Measurements from ENCODE around the gene HECW1. TPM values are rescaled to one million over a fixed set of nuclear protein-coding genes. Genes with fewer than 3 reads are reported as not detected.
A peak's percentile ranks its signal among the peaks of the same experiment; 100 is the strongest.

The HECW1 gene
- total RNA-seq, 1 donor from 2014 or later, result 0.11 TPM

DNA sequence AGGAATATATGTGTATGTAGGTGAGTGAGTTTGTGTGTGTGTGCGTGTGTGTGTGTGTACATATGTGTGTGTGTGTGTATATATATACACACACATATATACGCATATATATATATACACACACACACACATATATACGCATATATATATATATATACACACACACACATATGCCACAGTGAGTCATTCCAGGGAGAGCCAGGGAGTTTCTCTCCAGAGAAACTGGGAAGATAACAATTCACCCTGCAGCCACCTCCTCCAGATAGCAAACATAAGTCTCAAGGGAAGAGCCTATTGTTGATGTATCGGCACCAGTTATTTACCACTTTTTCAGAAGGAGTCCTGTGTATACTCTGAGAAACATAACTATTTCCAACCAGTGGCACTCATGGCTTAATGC lies 368.1 kb downstream of the HECW1 start:
- no peaks in the 10 kb centered on the region for H3K9me3 ChIP-seq (ENCODE audit: low read depth)
- no peak overlapping the region for H3K9ac ChIP-seq
- H2AFZ ChIP-seq (replicated peaks), result no peak overlapping the region
- no peaks in the 10 kb centered on the region for H3K27me3 ChIP-seq
- H3K79me2 ChIP-seq (ENCODE audit: low read depth), result no peaks in the 10 kb centered on the region
- Mint-ChIP-seq H3K9me3 (peaks cover 14% of the 10 kb centered on the region), H3K27me3 (ENCODE audit: insufficient read depth, low read depth) (peaks cover 3% of the 10 kb centered on the region), H3K4me1 (peaks cover 6% of the 10 kb centered on the region), H3K27ac (no peak overlapping the region), H3K4me3 (no peak overlapping the region), H3K36me3 (no peaks in the 10 kb centered on the region)
- no peaks in the 10 kb centered on the region for H3F3A ChIP-seq (ENCODE audit: low read depth)
- TF ChIP-seq EZH2 (IDR thresholded peaks at IDR 0.05) (no peak), EZH2phosphoT487 (IDR thresholded peaks at IDR 0.05) (no peak)
- TF ChIP-seq, protein P1, sequence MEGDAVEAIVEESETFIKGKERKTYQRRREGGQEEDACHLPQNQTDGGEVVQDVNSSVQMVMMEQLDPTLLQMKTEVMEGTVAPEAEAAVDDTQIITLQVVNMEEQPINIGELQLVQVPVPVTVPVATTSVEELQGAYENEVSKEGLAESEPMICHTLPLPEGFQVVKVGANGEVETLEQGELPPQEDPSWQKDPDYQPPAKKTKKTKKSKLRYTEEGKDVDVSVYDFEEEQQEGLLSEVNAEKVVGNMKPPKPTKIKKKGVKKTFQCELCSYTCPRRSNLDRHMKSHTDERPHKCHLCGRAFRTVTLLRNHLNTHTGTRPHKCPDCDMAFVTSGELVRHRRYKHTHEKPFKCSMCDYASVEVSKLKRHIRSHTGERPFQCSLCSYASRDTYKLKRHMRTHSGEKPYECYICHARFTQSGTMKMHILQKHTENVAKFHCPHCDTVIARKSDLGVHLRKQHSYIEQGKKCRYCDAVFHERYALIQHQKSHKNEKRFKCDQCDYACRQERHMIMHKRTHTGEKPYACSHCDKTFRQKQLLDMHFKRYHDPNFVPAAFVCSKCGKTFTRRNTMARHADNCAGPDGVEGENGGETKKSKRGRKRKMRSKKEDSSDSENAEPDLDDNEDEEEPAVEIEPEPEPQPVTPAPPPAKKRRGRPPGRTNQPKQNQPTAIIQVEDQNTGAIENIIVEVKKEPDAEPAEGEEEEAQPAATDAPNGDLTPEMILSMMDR (IDR thresholded peaks at IDR 0.05), result no peak
- no peak overlapping the region for H3K27ac ChIP-seq
- no peaks in the 10 kb centered on the region for H3K36me3 ChIP-seq
- no peak overlapping the region for H3K4me2 ChIP-seq
- no peaks in the 10 kb centered on the region for H3K4me1 ChIP-seq
- H3K4me3 ChIP-seq, result no peak overlapping the region
- H4K20me1 ChIP-seq (ENCODE audit: low read depth), result no peaks in the 10 kb centered on the region
- no peak for DNase-seq (ENCODE audit: low spot score)

DNA sequence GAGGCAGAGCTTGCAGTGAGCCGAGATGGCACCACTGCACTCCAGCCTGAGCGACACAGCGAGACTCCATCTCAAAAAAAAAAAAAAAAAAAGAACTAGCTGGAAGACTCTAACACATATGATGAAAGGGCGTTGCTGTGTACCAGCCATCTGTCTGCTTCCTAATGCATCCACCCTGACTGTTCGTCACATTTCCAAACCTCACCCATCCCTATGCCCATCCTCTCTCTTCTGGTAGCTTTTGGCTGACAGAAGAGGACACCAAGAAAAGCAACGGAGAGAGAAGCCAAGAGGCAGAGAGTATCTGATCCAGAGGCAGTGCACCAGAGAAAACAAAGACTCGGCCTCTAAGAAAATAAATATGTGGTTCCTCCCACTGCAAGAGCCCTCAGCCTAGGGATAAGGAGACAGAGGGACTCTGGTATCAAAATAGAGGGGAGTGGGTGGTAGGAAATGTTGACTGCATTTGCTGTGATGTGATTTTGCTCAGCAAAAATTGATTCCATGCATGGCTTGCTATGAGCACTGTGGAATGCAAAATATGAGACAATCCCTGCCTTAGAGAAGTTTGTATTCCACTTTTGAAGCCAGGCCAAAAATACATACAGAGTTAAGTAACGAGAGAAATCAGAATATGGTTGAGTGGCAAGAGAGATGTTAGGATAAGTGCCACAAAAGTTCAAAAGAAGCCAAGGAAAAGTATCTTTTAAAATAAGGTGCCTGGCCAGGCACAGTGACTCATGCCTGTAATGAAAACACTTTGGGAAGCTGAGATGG lies 369.6 kb downstream of the HECW1 start:
- no peaks in the 10 kb centered on the region for H3K9me3 ChIP-seq (ENCODE audit: low read depth)
- H3K4me1 Mint-ChIP-seq, result peaks cover 6% of the 10 kb centered on the region
- H3K4me2 ChIP-seq, result no peak overlapping the region
- peaks cover 3% of the 10 kb centered on the region for H3K27me3 Mint-ChIP-seq (ENCODE audit: insufficient read depth, low read depth)
- peaks cover 14% of the 10 kb centered on the region for H3K9me3 Mint-ChIP-seq
- H3K9ac ChIP-seq, result no peak overlapping the region
- H2AFZ ChIP-seq (replicated peaks), result no peak overlapping the region
- H3K4me3 Mint-ChIP-seq, result no peak overlapping the region
- no peak overlapping the region for H3K4me3 ChIP-seq
- no peaks in the 10 kb centered on the region for H3K4me1 ChIP-seq
- no peaks in the 10 kb centered on the region for H3K27me3 ChIP-seq
- no peaks in the 10 kb centered on the region for H3F3A ChIP-seq (ENCODE audit: low read depth)
- H4K20me1 ChIP-seq (ENCODE audit: low read depth), result no peaks in the 10 kb centered on the region
- no peaks in the 10 kb centered on the region for H3K79me2 ChIP-seq (ENCODE audit: low read depth)
- TF ChIP-seq EZH2phosphoT487 (IDR thresholded peaks at IDR 0.05) (no peak), EZH2 (IDR thresholded peaks at IDR 0.05) (no peak)
- TF ChIP-seq, protein P1 (IDR thresholded peaks at IDR 0.05), result no peak
- no peaks in the 10 kb centered on the region for H3K36me3 ChIP-seq
- no peak for DNase-seq (ENCODE audit: low spot score)
- peak overlapping the region; percentile 78 for H3K27ac Mint-ChIP-seq
- H3K36me3 Mint-ChIP-seq, result no peaks in the 10 kb centered on the region
- H3K27ac ChIP-seq, result no peak overlapping the region

DNA sequence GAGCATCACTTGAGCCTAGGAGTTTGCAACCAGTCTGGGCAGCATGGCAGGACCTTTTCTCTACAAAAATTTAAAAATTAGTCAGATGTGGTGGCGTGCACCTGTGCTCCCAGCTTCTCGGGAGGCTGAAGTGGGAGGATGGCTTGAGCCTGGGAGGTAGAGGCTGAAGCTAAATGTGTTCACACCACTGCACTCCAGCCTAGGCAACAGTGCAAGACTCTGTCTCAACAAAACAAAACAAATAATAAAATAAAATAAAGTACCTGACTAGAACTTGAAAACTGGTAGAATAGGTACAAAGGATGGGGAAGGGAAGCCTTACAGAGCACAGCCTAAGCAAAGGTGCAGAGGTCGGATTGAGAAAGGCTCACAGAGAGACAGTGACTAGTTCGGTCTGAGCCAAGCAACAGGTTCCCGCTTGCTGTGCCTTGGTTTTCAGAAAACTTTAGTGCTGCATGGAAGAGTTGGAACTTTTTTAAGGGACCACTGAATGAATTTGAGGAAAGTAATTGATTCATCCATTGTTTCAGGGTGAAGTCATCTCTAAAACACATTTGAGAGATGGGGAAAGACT lies 370.3 kb downstream of the HECW1 start:
- Histone ChIP-seq H3K9me3 (ENCODE audit: low read depth) (no peaks in the 10 kb centered on the region), H3K36me3 (no peaks in the 10 kb centered on the region), H3K9ac (no peak overlapping the region), H3F3A (ENCODE audit: low read depth) (no peaks in the 10 kb centered on the region), H3K4me3 (no peak overlapping the region), H3K27me3 (no peaks in the 10 kb centered on the region), H4K20me1 (ENCODE audit: low read depth) (no peaks in the 10 kb centered on the region), H3K4me2 (no peak overlapping the region), H3K4me1 (no peaks in the 10 kb centered on the region), H2AFZ (replicated peaks) (no peak overlapping the region), H3K27ac (no peak overlapping the region), H3K79me2 (ENCODE audit: low read depth) (no peaks in the 10 kb centered on the region)
- Mint-ChIP-seq H3K9me3 (peaks cover 14% of the 10 kb centered on the region), H3K4me3 (no peak overlapping the region), H3K4me1 (peaks cover 6% of the 10 kb centered on the region), H3K36me3 (no peaks in the 10 kb centered on the region), H3K27ac (no peak overlapping the region), H3K27me3 (ENCODE audit: insufficient read depth, low read depth) (peaks cover 3% of the 10 kb centered on the region)
- no peak for DNase-seq (ENCODE audit: low spot score)
- TF ChIP-seq, protein P1 (IDR thresholded peaks at IDR 0.05), result no peak
- TF ChIP-seq EZH2 (IDR thresholded peaks at IDR 0.05) (no peak), EZH2phosphoT487 (IDR thresholded peaks at IDR 0.05) (no peak)

Data from neural progenitor cell (in vitro differentiated cells).